Inflammatory macrophage treated with lipopolysaccharide for 4 hours (primary cell): ENCODE results near the gene TBPL2.
"Not testable (repeated sequence)": the region's sequence is repeated elsewhere in the genome, so short reads cannot be mapped to it uniquely, and the experiment has no call there.

Experiments used
- DNase-seq: peaks from one replicate; pipeline ENCODE4 v3.0.0-alpha.2; 2020

TBPL2 gene

DNA sequence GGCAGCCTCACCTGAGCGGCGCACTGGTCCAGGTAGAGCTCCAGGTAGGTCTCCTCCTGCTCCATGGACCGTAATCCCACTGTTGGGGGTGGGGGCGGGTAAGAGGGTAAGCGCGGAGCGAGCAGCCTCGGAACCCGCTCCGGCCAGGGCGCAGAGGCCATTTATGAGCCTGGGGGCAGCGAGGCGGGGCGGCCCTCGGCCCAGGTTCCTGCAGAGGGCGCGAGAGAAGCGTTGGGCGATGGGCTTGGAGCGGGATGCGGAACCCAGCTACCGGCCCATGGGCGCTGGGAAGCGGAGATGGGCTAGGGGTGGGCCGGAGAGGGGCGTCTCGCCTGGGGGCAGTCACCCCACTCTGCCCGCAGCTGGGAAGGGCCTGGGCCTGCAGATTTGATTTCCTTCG, at the start of gene TBPL2:
TBPL2 (minus strand) TSS at position 232 of the 400 bp plus-strand sequence; CDS start at position 65, 167 bp downstream.
- no peak for DNase-seq

DNA sequence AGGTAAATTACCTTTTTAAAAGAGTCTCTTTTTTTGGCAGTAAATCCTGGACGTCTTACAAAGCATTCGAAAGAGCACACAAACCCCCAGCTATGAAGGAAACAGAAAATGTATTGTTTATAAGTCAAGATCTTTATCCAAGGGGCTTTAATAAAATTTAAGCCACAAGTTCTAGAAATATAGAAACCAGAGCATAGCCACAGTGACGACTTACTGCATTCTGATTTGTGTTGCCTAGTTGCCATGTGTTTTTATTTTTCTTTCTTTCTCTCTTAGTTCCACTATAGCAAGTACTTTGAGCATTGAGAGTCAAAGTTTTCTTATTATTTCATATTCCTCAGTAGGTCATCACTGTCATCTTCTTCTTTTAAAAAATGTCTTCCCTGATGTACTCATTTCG, 47.8 kb upstream of the TBPL2 start:
- no peak for DNase-seq

DNA sequence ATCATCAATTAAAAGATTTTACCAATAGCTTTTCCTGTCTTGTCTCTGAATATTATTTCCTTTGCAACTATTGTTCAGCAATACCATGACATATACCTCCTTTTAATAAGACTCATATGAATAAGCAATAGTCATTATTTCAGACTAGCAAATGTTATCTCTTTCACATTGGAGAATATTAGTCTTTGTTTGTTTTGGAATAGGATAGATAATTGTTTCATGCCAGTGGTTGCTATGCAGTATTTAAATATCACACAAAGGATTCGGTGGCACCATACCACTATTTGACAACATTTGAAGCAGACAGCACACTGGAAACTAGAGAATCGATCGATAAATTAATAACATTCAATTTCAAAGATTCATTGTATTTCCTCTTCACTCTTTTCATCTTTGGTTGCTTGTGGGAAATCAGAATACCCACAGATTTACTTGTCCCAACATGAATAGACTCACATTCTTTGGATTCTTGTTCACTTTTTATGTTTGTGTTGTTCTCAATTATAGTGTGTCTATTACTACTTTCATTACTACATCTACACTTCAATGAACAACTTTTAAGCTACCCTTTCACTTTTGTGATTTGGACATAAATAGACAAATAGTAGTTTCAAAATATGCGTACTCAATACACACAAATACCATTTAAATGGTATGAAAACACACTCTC, 42.7 kb upstream of the TBPL2 start:
- DNase-seq, result no peak

DNA sequence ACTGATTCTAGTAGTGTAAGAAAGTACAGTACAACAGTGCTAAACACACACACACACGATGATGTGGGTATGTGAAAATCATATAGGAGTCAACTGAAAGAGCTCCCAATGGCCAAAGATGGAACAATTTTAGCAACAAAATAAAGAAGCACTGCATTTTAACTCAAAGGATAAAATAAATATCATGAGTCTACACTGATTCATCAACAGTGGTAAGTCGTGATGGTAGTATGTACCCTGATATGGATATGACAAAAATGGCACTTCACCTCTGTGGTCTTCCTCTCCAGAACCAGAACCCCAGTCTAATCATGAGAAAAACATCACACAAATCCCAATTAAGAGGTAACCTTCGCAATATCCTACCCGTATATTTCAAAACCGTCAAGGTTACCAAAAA, 41.4 kb upstream of the TBPL2 start:
- no peak for DNase-seq

DNA sequence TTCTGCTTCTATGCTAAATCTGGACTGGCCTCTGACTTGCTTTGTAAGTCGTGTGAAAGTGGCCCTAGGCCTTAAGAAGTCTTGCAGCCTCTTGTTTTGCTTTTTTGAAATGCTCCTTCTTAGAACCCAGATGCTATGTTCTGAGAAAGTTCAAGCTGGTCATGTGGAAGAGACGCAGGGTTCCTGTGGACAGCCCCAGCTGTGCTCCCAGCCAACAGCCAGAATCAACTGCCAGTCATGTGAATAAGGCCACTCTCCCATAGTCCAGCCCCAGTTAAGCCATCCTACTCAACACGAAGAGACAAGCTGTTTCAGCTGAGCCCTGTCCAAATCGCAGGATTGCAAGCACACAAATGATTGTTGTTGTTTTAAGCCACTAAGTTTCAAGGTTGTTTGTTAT, 37.3 kb upstream of the TBPL2 start:
- DNase-seq, result no peak

DNA sequence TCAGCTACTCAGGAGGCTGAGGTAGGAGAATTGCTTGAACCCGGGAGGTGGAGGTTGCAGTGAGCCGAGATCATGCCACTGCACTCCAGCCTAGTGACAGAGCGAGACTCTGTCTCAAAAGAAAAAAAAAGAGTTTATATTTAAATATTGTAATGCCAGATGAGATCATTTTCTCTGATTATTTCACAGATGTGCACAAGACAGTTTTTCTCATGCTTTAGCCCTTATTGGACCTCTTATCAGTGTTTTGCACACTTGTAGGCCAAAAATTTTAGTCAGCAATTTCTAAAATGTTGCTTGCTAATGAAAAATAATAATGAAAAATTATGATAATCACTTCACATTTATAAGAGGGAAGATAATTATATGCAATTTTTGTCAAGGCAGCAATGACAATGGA, 36.0 kb upstream of the TBPL2 start:
- not testable (repeated sequence) for DNase-seq

DNA sequence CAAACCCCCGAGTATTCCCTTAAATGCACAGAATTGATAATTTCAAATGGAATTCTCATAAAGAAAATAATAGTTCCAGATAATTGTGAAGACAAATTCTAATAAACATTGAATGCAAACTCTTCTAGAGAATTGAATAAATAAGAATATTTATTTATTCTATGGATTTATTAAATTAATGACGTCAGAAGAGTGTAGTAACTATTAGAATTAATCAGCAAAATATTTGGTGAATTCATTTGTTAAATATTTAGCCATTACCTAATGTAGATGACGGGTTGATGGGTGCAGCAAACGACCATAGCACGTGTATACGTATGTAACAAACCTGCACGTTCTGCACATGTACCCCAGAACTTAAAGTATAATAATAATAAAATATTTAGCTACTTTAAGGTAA, 33.4 kb upstream of the TBPL2 start:
- DNase-seq, result no peak

DNA sequence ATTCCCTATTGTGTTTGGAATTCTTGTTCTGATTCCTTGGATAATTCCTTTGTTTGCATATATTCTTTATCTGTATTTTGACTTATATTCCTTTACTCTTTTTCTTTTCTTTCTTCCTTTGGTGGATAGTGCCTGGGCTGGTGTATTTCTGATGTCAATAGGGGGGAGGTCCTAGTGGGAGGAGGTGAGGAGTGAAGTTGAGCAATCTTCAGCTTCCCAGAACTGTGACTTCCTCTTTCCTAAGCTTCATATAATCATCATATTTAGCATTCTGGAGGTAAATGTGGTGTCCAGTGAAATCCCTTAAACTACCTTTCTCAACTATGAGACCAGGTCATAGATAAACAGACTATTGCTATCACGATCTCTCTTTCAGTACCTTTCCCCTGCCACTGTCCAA, 29.6 kb upstream of the TBPL2 start:
- DNase-seq, result peak; percentile 45

DNA sequence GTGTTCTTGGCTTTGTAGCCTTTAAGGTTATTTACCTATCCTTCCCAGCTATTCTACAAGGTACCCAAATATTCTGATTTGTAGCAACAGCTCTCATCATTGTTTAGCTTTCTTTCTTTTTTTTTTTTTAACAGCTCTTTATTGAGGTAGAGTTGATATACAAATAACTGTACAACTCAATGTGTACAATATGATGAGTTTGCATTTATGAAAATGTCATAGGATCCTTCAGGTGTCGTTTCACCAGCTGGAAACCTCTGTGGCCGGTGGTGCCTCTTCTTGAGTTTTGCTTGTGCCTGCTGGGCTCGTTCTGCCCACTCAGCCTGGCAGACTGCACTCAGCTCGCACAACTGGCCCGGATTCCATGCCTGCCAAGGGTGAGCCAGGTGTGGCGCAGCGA, 26.9 kb upstream of the TBPL2 start:
- DNase-seq, result no peak

DNA sequence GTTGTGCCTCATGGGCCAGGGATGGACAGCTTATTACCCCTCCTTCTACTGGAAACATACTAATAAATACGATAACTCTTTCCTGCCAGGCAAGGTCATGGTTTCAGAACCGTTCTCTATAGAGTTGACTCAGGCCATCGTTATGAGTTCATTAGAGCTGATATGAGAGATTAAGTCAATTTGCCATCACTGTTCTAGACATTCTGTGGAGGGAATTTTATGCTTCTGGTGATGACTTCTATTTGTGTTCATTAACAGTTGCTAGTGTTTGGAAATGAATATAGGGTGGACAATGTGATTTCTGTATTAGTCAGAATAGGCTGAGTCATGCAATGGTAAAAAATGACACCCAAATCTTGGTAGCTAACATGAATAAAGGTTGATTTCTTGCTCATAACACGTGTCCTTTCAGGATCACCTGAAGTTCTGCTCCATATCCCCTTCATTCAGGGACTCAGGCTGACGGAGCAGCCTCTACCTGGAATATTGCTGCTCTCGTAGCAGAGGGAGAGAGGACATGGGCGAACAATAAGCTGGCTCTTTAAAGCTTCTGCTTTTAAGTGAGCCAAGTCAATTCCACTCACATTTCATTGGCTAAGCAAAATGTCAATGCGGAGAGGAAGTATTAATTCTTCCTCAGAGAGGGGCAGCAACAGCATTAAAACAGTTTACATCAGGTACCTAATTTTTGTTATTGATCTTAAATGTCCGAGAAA, 18.5 kb upstream of the TBPL2 start:
- peak; percentile 58 for DNase-seq

DNA sequence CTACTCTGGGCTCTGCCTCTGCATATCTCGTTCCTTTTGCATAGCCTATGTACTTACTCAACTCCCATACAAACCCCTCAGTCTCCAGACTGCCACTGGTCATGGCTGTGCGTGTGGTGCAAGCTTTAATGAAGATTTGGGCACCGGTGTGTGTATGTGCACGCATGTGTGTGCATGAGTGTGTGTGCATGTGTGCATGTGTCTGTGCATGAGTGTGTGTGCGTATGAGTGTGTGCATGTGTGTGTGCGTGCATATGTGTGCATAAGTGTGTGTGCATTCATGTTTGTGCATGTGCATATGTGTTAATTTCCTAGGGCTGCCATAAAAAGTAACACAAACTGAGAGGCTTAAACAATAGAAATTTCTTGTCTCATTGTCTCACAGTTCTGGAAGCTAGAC, 17.1 kb upstream of the TBPL2 start:
- DNase-seq, result no peak

DNA sequence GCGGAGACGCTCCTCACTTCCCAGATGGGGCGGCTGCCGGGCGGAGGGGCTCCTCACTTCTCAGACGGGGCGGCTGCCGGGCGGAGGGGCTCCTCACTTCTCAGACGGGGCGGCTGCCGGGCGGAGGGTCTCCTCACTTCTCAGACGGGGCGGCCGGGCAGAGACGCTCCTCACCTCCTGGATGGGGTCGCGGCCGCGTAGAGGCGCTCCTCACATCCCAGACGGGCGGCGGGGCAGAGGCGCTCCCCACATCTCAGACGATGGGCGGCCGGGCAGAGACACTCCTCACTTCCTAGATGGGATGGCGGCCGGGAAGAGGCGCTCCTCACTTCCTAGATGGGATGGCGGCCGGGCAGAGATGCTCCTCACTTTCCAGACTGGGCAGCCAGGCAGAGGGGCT, 16.0 kb upstream of the TBPL2 start:
- DNase-seq, result not testable (repeated sequence)

DNA sequence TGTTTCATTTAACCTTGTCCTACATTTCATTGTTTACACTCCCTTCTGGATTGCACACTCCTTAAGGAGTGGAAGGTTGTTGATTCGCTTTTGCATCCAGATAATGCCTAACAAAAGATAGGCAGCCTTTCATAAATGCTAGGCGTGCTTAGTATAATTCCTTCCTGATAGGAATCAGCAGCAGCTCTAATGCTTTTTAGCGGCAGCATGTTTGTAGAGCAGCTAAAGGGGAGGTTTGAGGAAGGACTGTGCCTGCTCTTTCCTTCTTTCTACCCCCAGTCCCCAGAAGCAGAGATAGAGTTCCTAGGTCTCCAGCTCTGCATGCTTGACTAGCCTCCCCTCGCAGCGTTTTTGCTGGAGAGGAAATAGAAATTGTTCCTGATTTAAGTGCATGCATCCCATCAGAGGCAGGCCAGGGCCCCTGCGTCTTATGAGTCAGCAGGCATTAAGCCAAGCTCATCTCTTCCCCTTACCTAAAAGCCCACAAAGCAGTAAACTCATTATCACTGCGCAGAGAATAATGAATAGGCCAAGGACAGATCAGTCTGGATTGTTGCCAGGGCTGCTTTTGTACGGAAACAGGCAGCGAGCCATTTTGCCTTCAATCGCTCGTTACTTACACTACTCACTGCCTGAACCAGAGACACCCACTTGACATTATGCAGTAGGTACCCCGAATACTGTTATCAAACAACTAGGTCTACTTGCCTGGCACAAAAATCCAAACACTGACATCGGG, 14.0 kb upstream of the TBPL2 start:
- peak; percentile 27 for DNase-seq

DNA sequence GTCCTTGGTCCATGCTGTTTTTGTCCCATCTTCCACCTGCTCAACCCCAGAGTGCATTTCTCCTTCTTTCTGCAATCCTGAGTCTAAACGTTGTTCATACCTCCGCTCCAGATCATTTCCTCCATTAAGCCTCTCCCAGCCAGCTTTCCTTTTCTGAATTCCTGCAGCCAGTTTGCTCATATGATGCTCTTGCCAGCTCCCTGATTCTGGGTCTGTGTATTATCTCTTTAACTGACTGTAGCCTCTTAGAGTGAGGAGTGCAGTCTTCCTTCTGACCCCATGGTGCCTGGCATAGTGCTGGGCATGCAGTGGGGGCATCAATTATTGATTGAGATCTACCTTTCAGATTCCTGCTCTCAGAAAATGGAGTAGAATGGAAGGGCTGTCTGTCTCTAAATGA, 11.5 kb upstream of the TBPL2 start:
- no peak for DNase-seq

DNA sequence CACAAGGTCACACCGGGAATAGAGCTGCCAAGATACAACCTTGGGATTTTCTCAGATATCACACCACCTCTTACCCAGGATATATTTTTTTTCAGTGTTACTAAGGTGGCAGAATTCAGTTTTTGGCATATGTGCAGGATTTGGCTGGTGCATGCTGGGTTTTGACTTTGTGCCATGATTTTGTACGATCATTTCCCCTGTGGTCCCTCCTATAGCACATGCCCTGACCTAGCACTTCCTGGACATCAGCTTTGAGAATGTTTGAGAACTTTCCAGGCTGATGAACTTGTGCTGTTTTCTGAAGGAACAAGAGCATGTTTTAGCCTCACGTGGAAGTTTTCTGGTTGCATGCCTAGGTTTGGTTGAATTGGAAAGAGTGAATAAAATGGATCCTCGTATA, 11.0 kb upstream of the TBPL2 start:
- no peak for DNase-seq

DNA sequence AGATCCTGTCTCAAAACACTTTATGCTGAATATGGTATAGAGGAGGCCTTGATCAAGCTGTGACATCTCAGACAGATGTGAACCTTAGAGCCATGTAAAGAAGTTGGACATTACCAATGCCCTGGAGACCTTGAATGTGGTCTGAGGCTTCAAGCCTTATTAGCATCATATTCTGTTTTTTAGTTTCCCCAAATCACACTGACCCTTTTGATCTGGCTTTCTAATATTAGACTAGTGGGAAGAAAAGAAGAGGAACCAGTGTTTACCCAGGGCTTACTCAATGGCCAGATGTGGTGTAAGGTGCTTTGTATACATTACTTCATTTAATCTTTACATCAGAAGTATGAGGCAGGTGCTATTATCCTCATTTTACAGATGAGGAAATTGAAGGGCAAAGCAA, 10.6 kb upstream of the TBPL2 start:
- DNase-seq, result peak; percentile 44

DNA sequence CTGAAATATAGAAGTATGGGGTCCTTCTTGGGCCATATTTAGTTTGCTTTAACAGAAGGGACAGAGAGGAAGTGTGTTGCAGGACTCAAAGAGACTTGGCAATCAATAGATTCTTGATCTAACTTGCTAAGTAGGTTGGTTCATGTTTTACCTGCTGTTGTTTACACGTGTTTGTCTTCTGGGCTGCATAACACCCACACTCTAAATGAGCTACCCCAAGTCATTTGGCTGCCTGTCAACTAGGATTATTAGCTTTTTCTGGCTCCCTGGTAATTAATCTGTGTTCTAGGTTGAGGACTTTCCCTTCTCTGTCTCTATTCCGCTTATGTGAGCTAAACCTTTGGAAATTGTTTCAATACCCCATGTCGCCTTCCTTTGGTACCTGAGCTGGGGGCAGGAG, 10.1 kb upstream of the TBPL2 start:
- DNase-seq, result no peak

DNA sequence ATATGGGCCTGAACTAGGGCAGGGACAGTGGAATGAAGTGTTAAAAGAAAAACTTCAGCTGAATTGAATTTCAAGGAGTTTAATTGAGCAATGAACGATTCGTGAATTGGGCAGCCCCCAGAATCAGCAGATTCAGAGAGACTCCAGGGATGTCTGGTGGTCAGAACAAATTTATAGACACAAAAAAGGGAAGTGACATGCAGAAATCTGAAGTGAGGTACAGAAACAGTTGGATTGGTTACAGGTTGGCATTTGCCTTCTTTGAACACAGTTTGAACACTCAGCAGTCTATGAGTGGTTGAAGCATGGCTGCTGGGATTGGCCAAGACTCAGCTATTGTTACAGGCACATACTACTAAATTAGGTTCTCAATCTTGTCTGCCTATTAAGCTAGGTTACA, 9.7 kb upstream of the TBPL2 start:
- DNase-seq, result peak; percentile 7

DNA sequence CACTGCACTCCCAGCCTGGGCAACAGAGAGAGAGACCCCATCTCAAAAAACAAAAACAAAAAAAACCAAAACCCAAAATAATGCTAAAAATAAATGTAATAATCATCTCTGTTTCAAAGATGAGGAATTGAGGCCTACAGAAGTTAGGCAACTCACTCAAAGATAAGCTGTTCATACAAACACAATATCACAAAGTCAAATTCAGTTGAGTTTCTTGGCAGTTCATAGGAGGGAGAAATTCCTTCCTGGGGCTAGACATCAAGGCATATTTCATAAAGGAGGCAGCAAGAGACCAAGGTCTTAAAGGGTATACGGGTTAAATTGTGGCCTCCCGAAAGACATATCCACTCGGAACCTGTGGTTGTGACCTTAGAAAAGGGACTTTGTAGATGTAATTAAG, 8.7 kb upstream of the TBPL2 start:
- DNase-seq, result no peak

DNA sequence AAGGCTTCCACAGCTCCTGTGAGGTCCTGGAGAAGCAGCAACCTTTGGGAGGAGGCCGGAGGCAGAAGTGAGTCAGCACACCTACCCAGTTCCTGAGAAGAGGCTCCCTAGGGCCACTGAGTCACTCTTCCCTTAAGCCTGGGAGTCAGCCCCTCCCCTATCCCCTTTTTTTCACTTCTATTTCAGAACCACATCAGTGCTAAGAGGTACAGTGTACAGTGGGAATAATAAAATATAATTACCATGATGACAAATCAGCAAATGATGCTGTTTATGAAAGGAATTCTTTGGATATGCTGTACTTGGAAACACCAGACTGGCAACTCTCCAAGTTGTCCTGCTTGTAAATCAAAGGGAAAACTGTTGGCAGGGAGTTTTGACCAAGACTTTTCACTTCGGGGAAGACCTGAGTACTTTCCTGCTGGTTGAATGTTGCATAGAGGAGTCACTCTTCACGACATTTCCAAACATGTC, 7.8 kb upstream of the TBPL2 start:
- peak; percentile 6 for DNase-seq

DNA sequence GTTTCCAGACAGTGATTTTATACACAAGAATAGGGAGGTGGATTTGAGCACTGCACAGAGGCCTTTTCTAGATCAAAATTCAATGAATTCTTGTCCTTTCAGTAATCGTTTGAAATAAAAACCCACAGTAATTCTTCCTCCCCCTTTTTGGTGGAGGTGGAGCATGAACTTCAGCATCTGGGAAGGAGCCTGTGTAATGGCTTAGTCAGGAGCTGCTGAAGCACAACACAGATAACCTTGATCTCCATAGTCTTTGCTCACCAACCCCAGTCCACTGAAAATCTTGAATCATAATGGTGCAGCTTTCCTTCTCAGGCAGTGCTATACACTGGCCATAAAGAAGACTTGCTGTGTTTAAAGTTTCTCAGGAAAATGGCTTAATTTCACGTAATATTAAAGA, 6.4 kb upstream of the TBPL2 start:
- DNase-seq, result no peak

DNA sequence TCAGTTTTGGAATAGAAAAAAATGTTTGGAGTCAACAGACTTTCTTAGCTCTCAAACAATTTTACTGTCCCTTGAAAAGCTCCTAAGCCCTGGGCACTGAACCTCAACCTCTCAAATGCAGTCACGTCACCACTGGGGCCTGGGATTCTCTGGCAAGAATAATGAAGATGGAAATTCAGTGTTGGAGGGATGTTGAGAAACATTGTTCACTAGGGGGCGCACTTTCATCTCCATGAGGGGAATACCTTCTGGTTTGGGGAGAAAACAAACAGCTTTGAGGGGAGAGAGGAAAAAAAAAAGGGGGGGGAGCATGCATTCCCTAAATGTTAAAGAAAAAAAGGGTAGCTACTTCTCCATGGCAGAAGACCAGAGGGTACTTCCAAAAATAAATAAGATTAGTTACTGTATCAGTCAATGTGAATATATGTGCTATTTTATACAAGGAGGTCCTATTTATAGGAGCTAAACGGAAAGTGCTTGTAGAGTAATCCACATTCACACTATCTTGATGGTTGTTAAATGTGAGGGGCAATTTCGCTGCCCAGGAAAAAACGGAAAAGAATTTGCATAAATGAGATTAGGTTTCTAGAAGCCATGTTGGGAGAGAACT, 5.8 kb upstream of the TBPL2 start:
- DNase-seq, result peak; percentile 67

DNA sequence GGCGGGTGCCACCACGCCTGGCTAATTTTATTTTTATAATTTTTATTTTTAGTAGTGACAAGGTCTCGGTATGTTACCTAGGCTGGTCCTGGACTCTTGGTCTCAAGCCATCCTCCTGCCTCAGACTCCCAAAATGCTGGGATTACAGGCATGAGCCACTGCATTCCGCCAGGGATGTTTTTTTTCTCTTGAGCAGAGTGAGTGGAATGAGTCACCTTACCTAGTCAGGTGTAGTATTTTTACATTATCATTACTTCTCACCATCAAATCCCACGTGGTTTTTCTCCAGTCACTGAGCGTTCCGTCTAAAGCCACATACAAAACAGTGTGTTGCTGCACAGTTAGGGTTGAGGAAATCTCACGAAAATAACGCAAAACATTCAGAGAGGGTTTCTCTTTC, 870 bp upstream of the TBPL2 start:
- no peak for DNase-seq
